NT2/D1 (cell line): Measurements from ENCODE around the gene GRIN2D.

ENCODE experiments used
- DNase-seq: peaks from one replicate; pipeline ENCODE4 v3.0.0-alpha.2; 2011; ENCODE audit warnings: low read depth, low spot score
- H3K27me3 ChIP-seq: 2 replicates; pipeline ENCODE4 v1.6.0; 2011; ENCODE audit warnings: mild to moderate bottlenecking; ENCODE audit not compliant: insufficient read length, insufficient read depth
- H3K36me3 ChIP-seq: 2 replicates; pipeline ENCODE4 v1.6.1; 2011; ENCODE audit warnings: mild to moderate bottlenecking, low read length, mixed read lengths; ENCODE audit not compliant: insufficient read depth, insufficient read length
- H3K4me1 ChIP-seq: 2 replicates; pipeline ENCODE4 v1.5.1; 2011; ENCODE audit not compliant: insufficient read depth, insufficient read length
- H3K4me3 ChIP-seq: 2 replicates; pipeline ENCODE4 v1.5.1; 2011; ENCODE audit warnings: low read depth; ENCODE audit not compliant: insufficient read length
- H3K9ac ChIP-seq: 2 replicates; pipeline ENCODE4 v1.6.0; 2011; ENCODE audit warnings: low read depth; ENCODE audit not compliant: insufficient read length
- H3K9me3 ChIP-seq: 2 replicates; pipeline ENCODE4 v1.5.1; 2011; ENCODE audit warnings: mild to moderate bottlenecking, low read length; ENCODE audit not compliant: insufficient read depth
- SUZ12 ChIP-seq: IDR thresholded peaks from 2 replicates; pipeline ENCODE4 v1.6.1; 2011; ENCODE audit not compliant: insufficient read length, insufficient read depth; ENCODE audit errors: extremely low read depth
- YY1 ChIP-seq: IDR thresholded peaks from 2 replicates; pipeline ENCODE4 v1.6.1; 2011; ENCODE audit not compliant: insufficient read length, insufficient read depth
- ZNF274 ChIP-seq: IDR thresholded peaks from 2 replicates; pipeline ENCODE4 v1.6.1; 2011; ENCODE audit warnings: mild to moderate bottlenecking, low read depth, low read length

Gene GRIN2D

GRCh38 chr19:48372904-48373303, 20.6 kb upstream of the GRIN2D start:
- Histone ChIP-seq H3K4me3 (no peak overlapping the region), H3K36me3 (no peaks in the 10 kb centered on the region), H3K9me3 (no peaks in the 10 kb centered on the region), H3K27me3 (no peaks in the 10 kb centered on the region), H3K4me1 (peaks cover 6% of the 10 kb centered on the region), H3K9ac (no peak overlapping the region)
- no peak for DNase-seq
- TF ChIP-seq YY1 (no peak), SUZ12 (no peak), ZNF274 (no peak)

GRCh38 chr19:48373567-48373966, 19.9 kb upstream of the GRIN2D start:
- Histone ChIP-seq H3K4me1 (peaks cover 6% of the 10 kb centered on the region), H3K4me3 (no peak overlapping the region), H3K9ac (no peak overlapping the region), H3K27me3 (no peaks in the 10 kb centered on the region), H3K9me3 (no peaks in the 10 kb centered on the region), H3K36me3 (no peaks in the 10 kb centered on the region)
- TF ChIP-seq SUZ12: no peak
- TF ChIP-seq YY1: no peak
- TF ChIP-seq ZNF274: no peak
- no peak for DNase-seq

GRCh38 chr19:48378194-48378570, 15.3 kb upstream of the GRIN2D start:
- no peak for DNase-seq
- H3K9ac ChIP-seq: no peak overlapping the region

GRCh38 chr19:48379058-48379457, 14.4 kb upstream of the GRIN2D start:
- Histone ChIP-seq H3K9ac (no peak overlapping the region), H3K4me3 (no peak overlapping the region), H3K36me3 (peaks cover 25% of the 10 kb centered on the region), H3K4me1 (no peaks in the 10 kb centered on the region), H3K9me3 (no peaks in the 10 kb centered on the region), H3K27me3 (no peaks in the 10 kb centered on the region)
- no peak for TF ChIP-seq ZNF274
- no peak for TF ChIP-seq YY1
- no peak for TF ChIP-seq SUZ12
- no peak for DNase-seq

More at GRCh38 chr19:48378194-48378570, 15.3 kb upstream of the GRIN2D start:
- no peaks in the 10 kb centered on the region for H3K27me3 ChIP-seq
- H3K9me3 ChIP-seq: no peaks in the 10 kb centered on the region
- H3K4me1 ChIP-seq: peaks cover 2% of the 10 kb centered on the region
- TF ChIP-seq YY1 (no peak), ZNF274 (no peak), SUZ12 (no peak)
- peaks cover 17% of the 10 kb centered on the region for H3K36me3 ChIP-seq
- no peak overlapping the region for H3K4me3 ChIP-seq

GRCh38 chr19:48381178-48381950, 12.1 kb upstream of the GRIN2D start:
- no peak overlapping the region for H3K4me3 ChIP-seq
- H3K9me3 ChIP-seq: no peaks in the 10 kb centered on the region
- DNase-seq: no peak
- TF ChIP-seq YY1: no peak
- no peak for TF ChIP-seq SUZ12
- TF ChIP-seq ZNF274: no peak
- H3K9ac ChIP-seq: no peak overlapping the region
- H3K27me3 ChIP-seq: no peaks in the 10 kb centered on the region
- H3K4me1 ChIP-seq: no peaks in the 10 kb centered on the region
- peaks cover 44% of the 10 kb centered on the region for H3K36me3 ChIP-seq

GRCh38 chr19:48382286-48382685, 11.2 kb upstream of the GRIN2D start:
- DNase-seq: no peak

GRCh38 chr19:48385461-48386087, 7.9 kb upstream of the GRIN2D start:
- Histone ChIP-seq H3K9me3 (no peaks in the 10 kb centered on the region), H3K4me3 (no peak overlapping the region), H3K9ac (no peak overlapping the region), H3K27me3 (no peaks in the 10 kb centered on the region), H3K36me3 (peaks cover 69% of the 10 kb centered on the region), H3K4me1 (no peaks in the 10 kb centered on the region)
- DNase-seq: no peak
- TF ChIP-seq ZNF274: no peak
- no peak for TF ChIP-seq YY1
- TF ChIP-seq SUZ12: no peak

More at GRCh38 chr19:48382286-48382685, 11.2 kb upstream of the GRIN2D start:
- H3K27me3 ChIP-seq: no peaks in the 10 kb centered on the region
- no peak overlapping the region for H3K9ac ChIP-seq
- peaks cover 53% of the 10 kb centered on the region for H3K36me3 ChIP-seq
- TF ChIP-seq SUZ12: no peak
- no peak for TF ChIP-seq YY1
- no peak for TF ChIP-seq ZNF274
- H3K4me3 ChIP-seq: no peak overlapping the region
- no peaks in the 10 kb centered on the region for H3K9me3 ChIP-seq
- no peaks in the 10 kb centered on the region for H3K4me1 ChIP-seq
